ENCODE measurements around the gene TRAPPC8.
"Not testable (repeated sequence)": the region's sequence is repeated elsewhere in the genome, so short reads cannot be mapped to it uniquely, and the experiment has no call there.

TRAPPC8 gene

GRCh38 chr18:31942999-31943877, at the start of gene TRAPPC8:
TSS of gene TRAPPC8 (minus strand) at chr18:31943128. CDS start at chr18:31942764, 364 bp downstream.
- peak; percentile 71 for DNase-seq

- DNase-seq, result no peak
Observed at GRCh38 chr18:31990823-31991222, 47.9 kb upstream of the TRAPPC8 start.

- DNase-seq, result no peak
Observed at GRCh38 chr18:31983976-31984375, 41.0 kb upstream of the TRAPPC8 start.

GRCh38 chr18:31983020-31983419, 40.1 kb upstream of the TRAPPC8 start:
- DNase-seq, result no peak

- no peak for DNase-seq
Observed at GRCh38 chr18:31980863-31981262, 37.9 kb upstream of the TRAPPC8 start.

- DNase-seq, result no peak
Observed at GRCh38 chr18:31979714-31980113, 36.8 kb upstream of the TRAPPC8 start.

- no peak for DNase-seq
Observed at GRCh38 chr18:31978616-31979015, 35.7 kb upstream of the TRAPPC8 start.

GRCh38 chr18:31977270-31977872, 34.4 kb upstream of the TRAPPC8 start:
- DNase-seq, result no peak

GRCh38 chr18:31976242-31976641, 33.3 kb upstream of the TRAPPC8 start:
- no peak for DNase-seq

- no peak for DNase-seq
Observed at GRCh38 chr18:31973929-31974546, 31.1 kb upstream of the TRAPPC8 start.

- DNase-seq, result no peak
Observed at GRCh38 chr18:31970617-31971016, 27.7 kb upstream of the TRAPPC8 start.

- no peak for DNase-seq
Observed at GRCh38 chr18:31965316-31965970, 22.5 kb upstream of the TRAPPC8 start.

GRCh38 chr18:31957728-31958127, 14.8 kb upstream of the TRAPPC8 start:
- DNase-seq, result no peak

GRCh38 chr18:31954349-31954748, 11.4 kb upstream of the TRAPPC8 start:
- no peak for DNase-seq

- not testable (repeated sequence) for DNase-seq
Observed at GRCh38 chr18:31953699-31954098, 10.8 kb upstream of the TRAPPC8 start.

GRCh38 chr18:31952223-31952622, 9.3 kb upstream of the TRAPPC8 start:
- no peak for DNase-seq

GRCh38 chr18:31950583-31950982, 7.7 kb upstream of the TRAPPC8 start:
- no peak for DNase-seq

GRCh38 chr18:31948349-31948748, 5.4 kb upstream of the TRAPPC8 start:
- not testable (repeated sequence) for DNase-seq

- DNase-seq, result no peak
Observed at GRCh38 chr18:31946305-31947046, 3.5 kb upstream of the TRAPPC8 start.

GRCh38 chr18:31943878-31944816, 1.2 kb upstream of the TRAPPC8 start:
- DNase-seq, result no peak

GRCh38 chr18:31942291-31942998, 483 bp downstream of the TRAPPC8 start:
- no peak for DNase-seq

All from cortex of kidney (tissue), 1 donor.